GM12892 (cell line): ENCODE data around the gene NUBP2.

ENCODE experiments used
- DNase-seq: peaks from one replicate; pipeline ENCODE4 v3.0.0; 2011; ENCODE audit not compliant: insufficient read length
- FAIRE-seq: peaks from 2 replicates; lab custom pipeline; 2011; peaks lifted over from hg19 to GRCh38; lab: Jason Lieb, UNC
- POLR2A ChIP-seq: IDR thresholded peaks from 2 replicates; pipeline ENCODE4 v1.6.1; 2011; ENCODE audit warnings: low read depth, low read length, control low read depth
- POLR2AphosphoS5 ChIP-seq: IDR thresholded peaks from 2 replicates; pipeline ENCODE4 v1.6.1; 2011; ENCODE audit warnings: low read depth, low read length, control low read depth
- TAF1 ChIP-seq: IDR thresholded peaks from 2 replicates; pipeline ENCODE4 v1.6.1; 2011; ENCODE audit warnings: low read depth, mild to moderate bottlenecking, control low read depth, low read length, borderline replicate concordance

Gene NUBP2

GRCh38 chr16:1745900-1746692 is 36.7 kb upstream of the NUBP2 start:
- TF ChIP-seq TAF1 = no peak
- TF ChIP-seq POLR2A = no peak
- TF ChIP-seq POLR2AphosphoS5 = no peak
- DNase-seq (no peak), FAIRE-seq (no peak)

GRCh38 chr16:1746693-1747195 is 36.0 kb upstream of the NUBP2 start:
- DNase-seq (no peak), FAIRE-seq (no peak)
- TF ChIP-seq TAF1 (no peak), POLR2AphosphoS5 (no peak), POLR2A (no peak)

DNA sequence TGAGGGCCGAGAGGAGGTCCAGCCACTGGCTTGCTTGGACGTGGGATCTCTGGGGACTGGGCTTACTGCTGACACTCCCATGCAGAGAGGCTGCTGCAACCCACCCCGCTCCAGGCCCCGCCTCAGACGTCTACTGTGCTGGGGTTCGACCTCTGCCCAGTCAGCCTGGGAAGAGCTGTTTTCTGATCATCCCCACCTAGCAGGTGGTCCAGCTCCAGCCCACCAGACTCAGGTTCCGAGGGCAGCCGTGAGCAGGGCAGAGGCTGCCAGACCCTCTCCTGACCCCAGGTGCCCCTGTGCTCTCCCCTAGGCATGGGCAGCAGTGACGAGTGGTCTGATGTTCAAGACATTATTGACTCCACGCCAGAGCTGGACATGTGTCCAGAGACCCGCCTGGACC is 34.8 kb upstream of the NUBP2 start:
- FAIRE-seq (no peak), DNase-seq (no peak)
- TF ChIP-seq TAF1 = no peak
- no peak for TF ChIP-seq POLR2A
- TF ChIP-seq POLR2AphosphoS5 = no peak

GRCh38 chr16:1749152-1750117 is 33.3 kb upstream of the NUBP2 start:
- FAIRE-seq (no peak), DNase-seq (no peak)
- TF ChIP-seq POLR2A (no peak), POLR2AphosphoS5 (no peak)

- TF ChIP-seq POLR2AphosphoS5 (no peak), TAF1 (no peak), POLR2A (no peak)
- FAIRE-seq = no peak
Observed at GRCh38 chr16:1751946-1752345, 30.8 kb upstream of the NUBP2 start.

GRCh38 chr16:1752853-1753252 is 29.9 kb upstream of the NUBP2 start:
- no peak for DNase-seq
- FAIRE-seq = no peak

More at GRCh38 chr16:1751946-1752345, 30.8 kb upstream of the NUBP2 start:
- no peak for DNase-seq

GRCh38 chr16:1754204-1754603 is 28.6 kb upstream of the NUBP2 start:
- DNase-seq (no peak), FAIRE-seq (no peak)
- no peak for TF ChIP-seq POLR2AphosphoS5
- TF ChIP-seq TAF1 = no peak
- TF ChIP-seq POLR2A = no peak

More at GRCh38 chr16:1752853-1753252, 29.9 kb upstream of the NUBP2 start:
- TF ChIP-seq POLR2A (no peak), TAF1 (no peak), POLR2AphosphoS5 (no peak)

DNA sequence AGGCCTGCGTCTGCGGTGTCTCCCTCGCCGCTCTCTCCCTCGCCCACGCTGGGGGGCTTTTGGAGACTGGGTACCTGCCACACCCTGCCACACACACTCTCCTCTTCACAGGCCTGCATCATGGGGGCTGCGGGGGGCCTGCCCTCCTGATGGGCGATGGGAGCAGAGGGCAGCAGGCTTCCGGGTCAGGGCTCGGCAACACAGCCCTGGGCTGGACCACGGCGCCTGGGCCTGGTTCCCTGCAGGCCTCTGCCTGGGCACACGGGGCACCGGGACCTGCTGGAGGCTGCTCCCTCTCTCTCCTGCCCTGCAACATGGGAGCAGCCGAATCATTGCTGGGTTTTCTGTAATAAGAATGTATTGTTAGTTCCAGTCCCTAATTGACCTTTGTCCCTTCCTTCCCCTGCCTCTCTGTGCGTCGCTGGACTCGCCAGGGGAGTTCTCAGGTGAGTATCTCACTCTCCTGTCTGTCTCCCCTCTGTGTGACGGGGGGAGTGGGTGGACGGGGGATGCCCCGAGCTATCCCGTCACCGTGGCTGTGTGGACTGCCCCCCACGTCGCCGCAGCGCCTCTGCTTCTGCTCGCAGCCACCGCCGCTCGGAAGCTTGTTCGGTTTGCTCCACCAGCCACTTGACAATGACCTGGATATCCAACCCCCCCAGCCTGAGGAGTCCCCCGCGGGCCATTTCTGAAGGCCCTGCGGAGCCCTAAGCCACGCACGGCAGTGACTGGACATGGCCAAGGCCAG is 24.9 kb upstream of the NUBP2 start:
- no peak for TF ChIP-seq POLR2A
- TF ChIP-seq TAF1 = no peak
- TF ChIP-seq POLR2AphosphoS5 = no peak
- FAIRE-seq (no peak), DNase-seq (no peak)

DNA sequence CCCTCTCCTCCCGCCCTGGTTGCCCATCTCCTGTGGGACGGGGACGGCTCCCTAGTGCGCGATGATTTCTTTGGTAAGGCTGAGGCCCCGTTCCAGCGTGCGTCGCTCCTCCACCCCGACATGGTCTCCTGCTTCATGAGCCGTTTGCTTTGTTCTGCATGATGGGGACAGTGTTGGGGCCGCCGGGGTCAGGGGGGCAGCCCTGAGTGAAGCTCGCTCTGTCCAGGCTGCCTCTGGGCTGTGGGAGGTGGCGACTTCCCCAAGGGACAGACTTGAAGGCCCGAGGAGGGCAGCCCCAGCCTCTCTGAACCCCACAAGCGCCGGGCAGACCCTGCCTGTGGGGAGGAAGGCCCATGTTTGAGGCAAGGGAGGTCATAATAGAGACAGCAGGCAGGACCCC is 23.8 kb upstream of the NUBP2 start:
- no peak for DNase-seq
- no peak for FAIRE-seq
- TF ChIP-seq POLR2A (no peak), POLR2AphosphoS5 (no peak), TAF1 (no peak)

DNA sequence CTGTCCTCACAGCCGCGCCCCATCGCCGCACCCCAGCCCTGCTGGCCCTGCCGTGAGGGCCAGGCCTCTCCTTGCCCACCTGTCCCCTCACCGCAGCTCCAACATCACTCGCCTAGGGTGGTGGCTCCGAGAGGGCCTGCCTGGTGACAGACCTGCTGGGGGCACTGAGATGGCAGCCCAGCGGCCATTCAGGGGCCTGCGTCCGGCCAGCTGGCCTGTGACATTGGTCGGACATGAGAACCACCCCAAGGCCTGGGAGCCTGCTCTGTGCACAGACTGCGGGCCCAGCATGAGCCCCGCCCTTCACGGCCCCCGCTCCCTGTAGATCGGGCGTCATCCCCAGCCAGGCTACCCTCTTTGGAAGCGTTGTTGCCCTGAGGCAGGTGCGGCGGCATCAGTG is 23.2 kb upstream of the NUBP2 start:
- FAIRE-seq (no peak), DNase-seq (no peak)
- TF ChIP-seq POLR2A (no peak), POLR2AphosphoS5 (no peak), TAF1 (no peak)
